IMR-90 (cell line): ENCODE results near the gene LENG9. TPM values are rescaled to one million over a fixed set of nuclear protein-coding genes. Genes with fewer than 3 reads are reported as not detected.

ENCODE experiments used
- ATAC-seq: fragments of 200-7000 bp; cut with Tn5 transposase; 2 replicates; pipeline ENCODE4 v1.9.1; 2020; ENCODE audit warnings: low read depth, mild to moderate bottlenecking, moderate library complexity
- BruUV-seq: library from RNA; stranded (reverse); fragments of 400-500 nt; replicated peaks from 2 replicates; lab custom pipeline; 2021; lab: Mats Ljungman, UMichigan
- CTCF ChIA-PET: fragments of 300-600 bp; formaldehyde crosslinking; extraction: SDS; loops from one replicate; lab custom pipeline; 2021; ENCODE audit warnings: antibody characterized with exemption; lab: Yijun Ruan, JAX
- POLR2A ChIA-PET: fragments of 300-600 bp; sonication (Branson Sonifier 250); formaldehyde crosslinking; loops from one replicate; lab custom pipeline; 2022; ENCODE audit warnings: antibody characterized with exemption; ENCODE audit not compliant: unreplicated experiment; lab: Charles Lee
- DNase-seq: peaks from one replicate; pipeline ENCODE4 v3.0.0; 2013
- H2AFZ ChIP-seq: replicated peaks from 2 replicates; pipeline ENCODE3; 2013; ENCODE audit warnings: low read length, mild to moderate bottlenecking; ENCODE audit not compliant: poor library complexity
- H2AK5ac ChIP-seq: 2 replicates; pipeline ENCODE4 v1.6.1; 2013; ENCODE audit warnings: low read depth, low read length, inconsistent platforms
- H2AK9ac ChIP-seq: replicated peaks from 2 replicates; pipeline ENCODE3; 2013; ENCODE audit warnings: mild to moderate bottlenecking, low read depth, low read length, moderate library complexity; ENCODE audit not compliant: poor library complexity
- H2BK120ac ChIP-seq: 2 replicates; pipeline ENCODE4 v1.6.1; 2013; ENCODE audit warnings: low read depth, low read length, inconsistent platforms
- H2BK15ac ChIP-seq: 3 replicates; pipeline ENCODE4 v1.6.1; 2013; ENCODE audit warnings: low read depth, low read length, inconsistent platforms
- H2BK20ac ChIP-seq: 2 replicates; pipeline ENCODE4 v1.6.1; 2013; ENCODE audit warnings: low read depth, mild to moderate bottlenecking, inconsistent platforms, low read length, moderate library complexity
- H2BK5ac ChIP-seq: 2 replicates; pipeline ENCODE4 v1.6.1; 2013; ENCODE audit warnings: mild to moderate bottlenecking, low read depth, low read length, inconsistent platforms; ENCODE audit not compliant: poor library complexity, severe bottlenecking
- H3K14ac ChIP-seq: replicated peaks from 2 replicates; pipeline ENCODE4 v1.6.1; 2013; ENCODE audit warnings: low read depth, low read length, inconsistent platforms
- H3K18ac ChIP-seq: 2 replicates; pipeline ENCODE4 v1.6.1; 2013; ENCODE audit warnings: low read depth, low read length, control low read depth
- H3K23ac ChIP-seq: 2 replicates; pipeline ENCODE4 v1.6.1; 2013; ENCODE audit warnings: low read depth, low read length, inconsistent platforms
- H3K27ac ChIP-seq: 2 replicates; pipeline ENCODE4 v1.5.1; 2013; ENCODE audit warnings: mild to moderate bottlenecking, control low read depth, low read length; ENCODE audit not compliant: insufficient read depth
- H3K27me3 ChIP-seq: 2 replicates; pipeline ENCODE4 v1.6.1; 2013; ENCODE audit warnings: low read length; ENCODE audit not compliant: control insufficient read depth, insufficient read depth
- H3K36me3 ChIP-seq: 2 replicates; pipeline ENCODE4 v1.6.1; 2013; ENCODE audit warnings: low read length, mixed read lengths; ENCODE audit not compliant: control insufficient read depth, insufficient read depth
- H3K4ac ChIP-seq: 2 replicates; pipeline ENCODE4 v1.6.1; 2013; ENCODE audit warnings: low read depth, low read length, inconsistent platforms
- H3K4me1 ChIP-seq: 2 replicates; pipeline ENCODE4 v1.6.1; 2013; ENCODE audit warnings: low read length, mixed read lengths; ENCODE audit not compliant: control insufficient read depth, insufficient read depth
- H3K4me2 ChIP-seq: 2 replicates; pipeline ENCODE4 v1.6.1; 2013; ENCODE audit warnings: low read depth, mild to moderate bottlenecking, control low read depth, low read length, moderate library complexity
- H3K4me3 ChIP-seq: 2 replicates; pipeline ENCODE4 v1.5.1; 2013; ENCODE audit warnings: low read depth, mild to moderate bottlenecking, control low read depth, low read length, moderate library complexity; ENCODE audit not compliant: insufficient read depth
- H3K56ac ChIP-seq: 2 replicates; pipeline ENCODE4 v1.6.1; 2013; ENCODE audit warnings: low read length, inconsistent platforms; ENCODE audit not compliant: insufficient read depth; ENCODE audit errors: extremely low read depth
- H3K79me1 ChIP-seq, 2 experiments: 2 replicates each; pipeline ENCODE4 v1.6.1; 2013; ENCODE audit warnings: low read length in 2 of 2, inconsistent platforms in 1 of 2, low read depth in 1 of 2
- H3K9ac ChIP-seq: 2 replicates; pipeline ENCODE4 v1.6.1; 2013; ENCODE audit warnings: low read depth, low read length, control low read depth
- H3K9me1 ChIP-seq: 2 replicates; pipeline ENCODE4 v1.6.1; 2013; ENCODE audit warnings: low read length, inconsistent platforms; ENCODE audit not compliant: insufficient read depth
- H3K9me3 ChIP-seq: 2 replicates; pipeline ENCODE4 v1.6.1; 2013; ENCODE audit warnings: low read length; ENCODE audit not compliant: control insufficient read depth, insufficient read depth
- H4K20me1 ChIP-seq: 2 replicates; pipeline ENCODE4 v1.6.1; 2013; ENCODE audit warnings: low read length, inconsistent platforms; ENCODE audit not compliant: insufficient read depth
- H4K5ac ChIP-seq: 2 replicates; pipeline ENCODE4 v1.6.1; 2013; ENCODE audit warnings: mild to moderate bottlenecking, low read depth, low read length, control low read depth
- H4K8ac ChIP-seq, 2 experiments: 2 replicates each; pipeline ENCODE4 v1.6.1; 2013; ENCODE audit warnings: low read depth in 2 of 2, low read length in 2 of 2, control low read depth in 1 of 2, inconsistent platforms in 1 of 2
- H4K91ac ChIP-seq: 2 replicates; pipeline ENCODE4 v1.6.1; 2013; ENCODE audit warnings: low read depth, low read length, inconsistent platforms; ENCODE audit not compliant: insufficient read depth
- BHLHE40 ChIP-seq: fragments of 150-350 bp; IDR thresholded peaks from 2 replicates; pipeline ENCODE4 v1.6.1; 2016; ENCODE audit warnings: mild to moderate bottlenecking, low read depth, low read length
- CEBPB ChIP-seq: IDR thresholded peaks from 2 replicates; pipeline ENCODE4 v1.6.1; 2012; ENCODE audit warnings: low read depth, low read length, improper control_type of control experiment
- CHD1 ChIP-seq: IDR thresholded peaks from 2 replicates; pipeline ENCODE4 v1.6.1; 2012; ENCODE audit warnings: low read depth, low read length, improper control_type of control experiment
- FOS ChIP-seq: fragments of 150-350 bp; IDR thresholded peaks from 2 replicates; pipeline ENCODE4 v1.6.1; 2016; ENCODE audit warnings: low read depth, low read length
- MAFK ChIP-seq: IDR thresholded peaks from 2 replicates; pipeline ENCODE4 v1.6.1; 2012; ENCODE audit warnings: low read depth, low read length, improper control_type of control experiment
- MAZ ChIP-seq: IDR thresholded peaks from 2 replicates; pipeline ENCODE4 v1.6.1; 2012; ENCODE audit warnings: low read depth, mild to moderate bottlenecking, low read length, improper control_type of control experiment, moderate library complexity, borderline replicate concordance
- MXI1 ChIP-seq: IDR thresholded peaks from 2 replicates; pipeline ENCODE4 v1.6.1; 2012; ENCODE audit warnings: low read depth, mild to moderate bottlenecking, low read length, moderate library complexity, borderline replicate concordance
- NFE2L2 ChIP-seq: fragments of 150-350 bp; IDR thresholded peaks from 2 replicates; pipeline ENCODE4 v1.6.1; 2016; ENCODE audit warnings: low read depth, mild to moderate bottlenecking, low read length
- POLR2A ChIP-seq: IDR thresholded peaks from 2 replicates; pipeline ENCODE4 v1.6.1; 2012; ENCODE audit warnings: mild to moderate bottlenecking, low read depth, low read length
- RAD21 ChIP-seq: IDR thresholded peaks from 2 replicates; pipeline ENCODE4 v1.6.1; 2012; ENCODE audit warnings: low read length, improper control_type of control experiment
- RCOR1 ChIP-seq: IDR thresholded peaks from 2 replicates; pipeline ENCODE4 v1.6.1; 2012; ENCODE audit warnings: mild to moderate bottlenecking, low read length, improper control_type of control experiment; ENCODE audit not compliant: insufficient replicate concordance
- RFX5 ChIP-seq: IDR thresholded peaks from 2 replicates; pipeline ENCODE4 v1.8.0; 2012; ENCODE audit warnings: low read depth, mild to moderate bottlenecking, low read length, moderate library complexity
- SMC3 ChIP-seq: fragments of 150-350 bp; IDR thresholded peaks from 2 replicates; pipeline ENCODE4 v1.6.1; 2016; ENCODE audit warnings: low read depth, mild to moderate bottlenecking, antibody characterized with exemption, low read length, moderate library complexity
- WGBS, 2 experiments: methylation state at CpG; one replicate each; pipeline versions ENCODE4 v1.1.5 to v1.1.7; 2013; ENCODE audit warnings: missing lambda C conversion rate in 2 of 2; ENCODE audit not compliant: insufficient read length in 1 of 2; ENCODE audit errors: extremely low coverage in 2 of 2; 5-methylcytosine and 5-hydroxymethylcytosine counted together
- dilution Hi-C: fragments of 300-500 bp; cut with HindIII; formaldehyde crosslinking; loops from one replicate; pipeline ENCODE4 v1.14.3; 2018; ENCODE audit warnings: low sequenced_read_pairs; ENCODE audit not compliant: unreplicated experiment
- in situ Hi-C: fragments of 300-500 bp; cut with MboI; formaldehyde crosslinking; loops from 3 replicates; pipeline ENCODE4 v1.14.3; 2019; ENCODE audit warnings: low sequenced_read_pairs, inconsistent platforms, mixed read lengths
- intact Hi-C: fragments of 100-400 bp; cut with micrococcal nuclease; formaldehyde crosslinking; loops from 2 replicates; pipeline ENCODE4 v1.10.0; 2022
- polyA plus RNA-seq, 3 experiments: library from polyadenylated mRNA; depleted of rRNA; stranded (reverse); fragments of >200 nt; gene quantifications; 2 replicates each; pipeline ENCODE4 v1.2.3, GENCODE V29; 2012; ENCODE audit warnings: low replicate concordance in 1 of 3
- total RNA-seq: library from RNA; depleted of rRNA; stranded (reverse); fragments of >200 nt; gene quantifications from 2 replicates; pipeline ENCODE4 v1.2.3, GENCODE V29; 2012
- TF ChIP-seq, protein P1 (sequence below): conservative IDR thresholded peaks from 2 replicates; pipeline ENCODE4 v1.5.1; 2012; ENCODE audit warnings: mild to moderate bottlenecking, low read depth, low read length, improper control_type of control experiment
- TF ChIP-seq, protein P2 (sequence below): fragments of 150-350 bp; IDR thresholded peaks from 2 replicates; pipeline ENCODE4 v1.6.1; 2017; ENCODE audit warnings: mild to moderate bottlenecking, antibody characterized with exemption, low read length, low read depth
- TF ChIP-seq, protein P3 (sequence below): fragments of 150-350 bp; IDR thresholded peaks from 2 replicates; pipeline ENCODE4 v1.6.1; 2016; ENCODE audit warnings: low read depth, mild to moderate bottlenecking, low read length, moderate library complexity, borderline replicate concordance

LENG9 gene
- total and polyA plus RNA-seq, 2 of the 4 experiments (the other 2 are of a cell fraction): 0.94 to 1.1 TPM

DNA sequence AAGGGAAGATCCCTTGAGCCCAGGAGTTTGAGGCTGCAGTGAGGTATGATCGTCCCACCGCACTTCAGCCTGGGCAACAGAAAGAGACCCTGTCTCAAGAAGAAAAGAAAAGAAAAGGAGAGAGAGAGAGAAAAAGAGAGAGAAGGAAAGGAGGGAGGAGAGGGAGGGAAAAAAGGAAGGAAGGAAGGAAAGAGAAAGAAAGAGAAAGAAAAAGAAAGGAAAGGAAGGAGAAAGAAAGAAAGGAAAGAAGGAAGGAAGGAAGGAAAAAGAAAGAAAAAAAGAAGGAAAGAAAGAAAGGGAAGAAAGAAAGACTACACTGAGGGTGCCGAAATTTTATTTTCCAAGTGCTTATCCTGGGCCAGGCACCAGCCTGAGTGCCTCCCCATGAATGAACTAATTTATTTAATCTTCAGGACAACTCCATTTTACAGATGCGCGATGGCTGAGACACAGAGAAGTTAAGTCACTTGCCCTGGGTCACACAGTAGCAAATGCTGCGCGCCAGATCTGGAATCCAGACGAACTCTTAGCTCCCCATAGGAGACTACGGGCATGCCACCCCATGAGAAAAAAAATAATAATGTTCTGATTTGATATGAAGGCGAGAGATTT, 6.8 kb upstream of the LENG9 start:
- Histone ChIP-seq H3K9me1 (peaks cover 4% of the 10 kb centered on the region; the same call in 1 of the 2 replicates), H3K23ac (no peak overlapping the region; the same call in 1 of the 2 replicates), H4K5ac (no peak overlapping the region), H3K79me1 (peaks cover 0 to 7% of the 10 kb centered on the region in 2 experiments; a peak in 1 of 4 replicates), H3K36me3 (peaks cover 2% of the 10 kb centered on the region; the same call in 1 of the 2 replicates), H3K18ac (no peak overlapping the region), H2AK9ac (no peak overlapping the region), H3K4me3 (no peak overlapping the region), H2BK120ac (no peak overlapping the region), H2AFZ (no peak overlapping the region), H3K14ac (no peak overlapping the region), H3K27me3 (no peaks in the 10 kb centered on the region), H3K4ac (no peak overlapping the region), H2BK15ac (no peak overlapping the region), H3K27ac (no peak overlapping the region), H4K91ac (no peak overlapping the region), H4K8ac (no peak overlapping the region), H3K4me2 (no peak overlapping the region; the same call in 1 of the 2 replicates), H2BK20ac (no peak overlapping the region), H3K9me3 (no peaks in the 10 kb centered on the region), H4K20me1 (no peaks in the 10 kb centered on the region), H3K56ac (no peak overlapping the region), H2BK5ac (no peak overlapping the region), H3K4me1 (peaks cover 12% of the 10 kb centered on the region), H3K9ac (no peak overlapping the region), H2AK5ac (no peak overlapping the region)
- BruUV-seq: no TSS peak
- no CpG with 5 or more reads among the region's 10 CpGs for WGBS, 2 experiments
- intact Hi-C loops: loop anchor here (10.0 kb wide), 1 partner anchor 594 kb away; the partner anchor contains the start of gene RDH13
- dilution Hi-C loops: no loop called here
- POLR2A ChIA-PET: no interaction called here
- no peak for TF ChIP-seq NFE2L2
- TF ChIP-seq MXI1: no peak
- TF ChIP-seq, protein P1, sequence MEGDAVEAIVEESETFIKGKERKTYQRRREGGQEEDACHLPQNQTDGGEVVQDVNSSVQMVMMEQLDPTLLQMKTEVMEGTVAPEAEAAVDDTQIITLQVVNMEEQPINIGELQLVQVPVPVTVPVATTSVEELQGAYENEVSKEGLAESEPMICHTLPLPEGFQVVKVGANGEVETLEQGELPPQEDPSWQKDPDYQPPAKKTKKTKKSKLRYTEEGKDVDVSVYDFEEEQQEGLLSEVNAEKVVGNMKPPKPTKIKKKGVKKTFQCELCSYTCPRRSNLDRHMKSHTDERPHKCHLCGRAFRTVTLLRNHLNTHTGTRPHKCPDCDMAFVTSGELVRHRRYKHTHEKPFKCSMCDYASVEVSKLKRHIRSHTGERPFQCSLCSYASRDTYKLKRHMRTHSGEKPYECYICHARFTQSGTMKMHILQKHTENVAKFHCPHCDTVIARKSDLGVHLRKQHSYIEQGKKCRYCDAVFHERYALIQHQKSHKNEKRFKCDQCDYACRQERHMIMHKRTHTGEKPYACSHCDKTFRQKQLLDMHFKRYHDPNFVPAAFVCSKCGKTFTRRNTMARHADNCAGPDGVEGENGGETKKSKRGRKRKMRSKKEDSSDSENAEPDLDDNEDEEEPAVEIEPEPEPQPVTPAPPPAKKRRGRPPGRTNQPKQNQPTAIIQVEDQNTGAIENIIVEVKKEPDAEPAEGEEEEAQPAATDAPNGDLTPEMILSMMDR: no peak
- no peak for TF ChIP-seq RCOR1
- TF ChIP-seq SMC3: no peak
- no peak for TF ChIP-seq CHD1
- TF ChIP-seq, protein P2, sequence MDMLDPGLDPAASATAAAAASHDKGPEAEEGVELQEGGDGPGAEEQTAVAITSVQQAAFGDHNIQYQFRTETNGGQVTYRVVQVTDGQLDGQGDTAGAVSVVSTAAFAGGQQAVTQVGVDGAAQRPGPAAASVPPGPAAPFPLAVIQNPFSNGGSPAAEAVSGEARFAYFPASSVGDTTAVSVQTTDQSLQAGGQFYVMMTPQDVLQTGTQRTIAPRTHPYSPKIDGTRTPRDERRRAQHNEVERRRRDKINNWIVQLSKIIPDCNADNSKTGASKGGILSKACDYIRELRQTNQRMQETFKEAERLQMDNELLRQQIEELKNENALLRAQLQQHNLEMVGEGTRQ: no peak
- no peak for TF ChIP-seq FOS
- no peak for TF ChIP-seq RFX5
- no peak for TF ChIP-seq BHLHE40
- no peak for TF ChIP-seq MAFK
- TF ChIP-seq POLR2A: no peak
- TF ChIP-seq, protein P3, sequence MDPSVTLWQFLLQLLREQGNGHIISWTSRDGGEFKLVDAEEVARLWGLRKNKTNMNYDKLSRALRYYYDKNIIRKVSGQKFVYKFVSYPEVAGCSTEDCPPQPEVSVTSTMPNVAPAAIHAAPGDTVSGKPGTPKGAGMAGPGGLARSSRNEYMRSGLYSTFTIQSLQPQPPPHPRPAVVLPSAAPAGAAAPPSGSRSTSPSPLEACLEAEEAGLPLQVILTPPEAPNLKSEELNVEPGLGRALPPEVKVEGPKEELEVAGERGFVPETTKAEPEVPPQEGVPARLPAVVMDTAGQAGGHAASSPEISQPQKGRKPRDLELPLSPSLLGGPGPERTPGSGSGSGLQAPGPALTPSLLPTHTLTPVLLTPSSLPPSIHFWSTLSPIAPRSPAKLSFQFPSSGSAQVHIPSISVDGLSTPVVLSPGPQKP: no peak
- TF ChIP-seq MAZ: no peak
- no peak for TF ChIP-seq RAD21
- TF ChIP-seq CEBPB: no peak
- in situ Hi-C loops: loop anchor here (25.0 kb wide), 4 partner anchors 358 to 1667 kb away; partner anchors contain the start of genes NAT14, NDUFA3, OSCAR and PRPF31
- DNase-seq (no peak), ATAC-seq (no peak)
- CTCF ChIA-PET: no interaction called here
